Measurements from ENCODE around the gene IRF4.
"Not testable (repeated sequence)": the region's sequence is repeated elsewhere in the genome, so short reads cannot be mapped to it uniquely, and the experiment has no call there.

Gene IRF4

DNA sequence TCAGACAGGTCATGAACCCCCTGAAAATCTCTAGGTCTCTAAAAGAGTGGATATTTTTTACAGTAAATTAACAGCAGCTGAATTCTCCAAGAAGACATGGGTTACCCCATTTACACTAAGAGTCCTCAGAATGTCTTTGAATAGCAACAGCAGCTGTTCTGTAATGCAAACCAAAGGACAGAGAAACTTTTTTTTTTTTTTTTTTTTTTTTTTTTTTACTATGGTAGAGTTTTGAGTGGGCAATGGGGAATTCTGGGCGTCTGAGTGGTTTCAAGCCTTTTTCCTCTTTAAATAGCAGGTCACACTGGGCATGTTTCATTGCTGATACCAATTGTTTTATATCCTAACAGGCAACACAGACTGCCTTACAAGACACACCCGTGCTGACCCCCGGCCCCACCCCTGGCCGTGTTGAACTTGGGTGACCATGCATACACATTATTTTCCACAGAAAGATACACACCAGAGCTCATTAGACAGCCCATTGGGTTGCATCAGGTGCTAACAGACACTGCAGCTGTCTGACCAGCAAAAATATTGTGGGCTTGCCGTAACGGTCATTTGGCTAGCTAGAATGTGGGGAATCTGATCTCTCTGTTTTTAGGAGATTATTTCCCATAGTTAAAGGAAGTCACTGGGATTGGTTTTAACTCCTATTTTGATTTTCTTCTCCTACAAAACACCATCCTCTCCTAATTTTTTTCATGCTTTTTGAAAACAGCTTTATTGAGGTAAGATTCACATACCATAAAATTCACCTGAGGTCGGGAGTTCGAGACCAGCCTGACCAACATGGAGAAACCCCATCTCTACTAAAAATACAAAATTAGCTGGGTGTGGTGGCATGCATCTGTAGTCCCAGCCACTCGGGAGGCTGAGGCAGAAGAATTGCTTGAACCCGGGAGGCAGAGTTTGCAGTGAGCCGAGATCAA lies 26.7 kb upstream of the IRF4 start:
- DNase-seq = peak in 2 of 10 donors; percentile 69 to 72
- intact Hi-C loops (cut with DNase I) = no loop called here

GRCh38 chr6:365835-366234 lies 25.7 kb upstream of the IRF4 start:
- intact Hi-C loops (cut with DNase I) = no loop called here
- DNase-seq = peak in 2 of 10 donors; percentile 52 to 59

DNA sequence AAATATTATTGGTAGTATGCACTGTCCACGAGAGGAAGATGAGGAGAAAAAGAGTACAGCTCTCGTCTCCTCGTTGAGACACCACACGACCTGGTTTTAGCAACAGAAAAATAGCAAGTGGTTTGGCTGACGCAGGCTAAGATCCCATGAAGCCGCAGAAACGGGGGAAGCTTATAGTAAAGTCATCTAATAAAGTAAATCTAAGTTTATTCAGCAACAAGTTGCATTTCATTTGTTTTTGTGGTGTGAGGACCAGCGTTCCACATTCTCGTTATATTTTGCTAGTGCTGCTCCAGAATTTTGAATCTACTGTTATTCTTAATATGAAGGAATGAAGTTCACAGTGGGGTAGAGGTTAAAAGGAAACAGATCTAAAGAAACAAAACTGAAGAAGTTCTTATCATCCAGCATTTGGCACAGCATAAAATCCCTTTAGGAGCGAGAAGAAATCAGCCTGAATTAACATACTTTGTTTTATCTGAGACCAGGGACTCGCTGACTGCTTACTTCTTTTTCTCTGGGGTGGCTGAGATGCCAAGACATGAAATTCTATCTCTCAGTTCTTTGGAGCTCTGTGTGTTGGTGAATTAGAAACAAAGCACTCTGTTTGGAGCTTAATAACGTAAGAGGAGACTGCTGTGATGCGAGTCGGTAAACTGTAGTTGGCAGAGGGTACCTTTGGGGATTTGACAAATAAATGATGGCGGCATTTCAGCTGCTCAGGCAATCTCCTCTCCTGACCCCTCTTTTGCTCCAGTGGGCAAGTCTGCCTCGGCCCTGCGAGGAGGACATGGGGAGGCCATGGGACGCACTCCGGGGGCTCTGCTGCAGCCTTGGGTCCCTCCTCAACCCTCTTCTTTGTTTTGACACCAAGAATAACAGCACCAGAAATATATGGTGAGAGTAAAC lies 24.9 kb upstream of the IRF4 start:
- DNase-seq = peak in 1 of 10 donors; percentile 31
- intact Hi-C loops (cut with DNase I) = no loop called here

GRCh38 chr6:367298-367794 lies 24.2 kb upstream of the IRF4 start:
- intact Hi-C loops (cut with DNase I) = no loop called here
- DNase-seq = no peak

DNA sequence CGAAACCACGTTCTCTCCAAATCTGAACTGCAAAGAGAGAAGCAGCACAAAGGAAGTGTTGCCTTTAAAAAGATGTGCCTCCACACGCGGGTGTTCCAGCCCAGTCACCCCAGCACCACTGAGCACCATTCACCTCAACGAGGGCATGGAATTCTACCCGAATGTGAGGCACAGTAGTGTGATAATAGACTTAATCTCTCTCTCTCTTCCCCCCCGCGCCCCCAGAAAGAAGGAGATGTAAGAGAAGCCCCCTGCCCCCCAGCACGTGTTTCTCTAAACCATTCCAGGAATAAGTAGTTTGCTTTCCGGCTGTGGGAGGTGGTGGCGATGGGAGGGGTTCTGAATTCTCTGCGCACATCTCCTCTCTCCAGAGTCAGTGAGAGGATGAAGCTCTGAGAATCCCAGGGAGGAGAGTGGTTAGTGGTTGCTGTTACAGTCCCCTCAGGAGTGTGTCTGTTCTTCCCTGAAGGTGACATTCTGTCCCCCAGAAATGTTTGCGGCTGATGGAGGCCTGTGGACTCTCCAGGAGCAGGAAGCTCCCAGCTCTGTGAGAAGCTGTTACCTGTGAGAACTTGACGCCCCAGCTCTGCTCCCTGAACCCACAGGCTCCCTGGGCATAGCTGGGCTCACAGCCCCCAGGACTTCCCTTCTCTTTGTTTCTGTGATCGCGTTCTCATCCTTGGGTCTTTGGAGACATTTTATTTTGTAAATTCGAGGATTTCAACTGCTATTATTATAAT lies 23.5 kb upstream of the IRF4 start:
- peak in 1 of 10 donors; percentile 72 for DNase-seq
- intact Hi-C loops (cut with DNase I) = no loop called here

GRCh38 chr6:369559-370431 lies 21.8 kb upstream of the IRF4 start:
- DNase-seq = peak in 2 of 10 donors; percentile 51 to 59
- intact Hi-C loops (cut with DNase I) = no loop called here

DNA sequence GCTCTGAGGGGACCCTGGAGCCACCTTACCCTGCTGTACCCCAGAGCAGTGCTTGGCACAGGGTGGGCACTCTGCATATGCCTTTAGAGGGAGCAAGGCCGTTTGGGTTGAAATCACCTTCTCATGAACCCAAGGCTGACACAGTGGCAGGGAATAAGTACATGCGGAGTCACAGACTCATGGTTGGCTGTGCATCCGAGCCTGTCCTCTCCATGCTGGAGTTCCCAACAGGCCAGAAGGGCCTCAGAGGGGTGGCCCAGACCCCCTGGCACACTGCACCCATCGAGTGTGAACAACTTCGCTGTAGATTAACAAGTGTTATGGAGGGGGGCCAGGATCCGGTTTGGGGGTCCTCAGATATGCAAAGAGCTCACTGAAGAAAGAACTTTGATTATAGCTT lies 21.0 kb upstream of the IRF4 start:
- DNase-seq = peak in 1 of 10 donors; percentile 73
- intact Hi-C loops (cut with DNase I) = no loop called here

GRCh38 chr6:371851-372250 lies 19.7 kb upstream of the IRF4 start:
- DNase-seq = peak in 1 of 10 donors; percentile 39
- intact Hi-C loops (cut with DNase I) = not testable (repeated sequence)

- intact Hi-C loops (cut with DNase I) = no loop called here
- DNase-seq = peak in 3 of 10 donors; percentile 73 to 88 (median 74)
These were observed 19.1 kb upstream of the IRF4 start for GRCh38 chr6:372336-372911.

DNA sequence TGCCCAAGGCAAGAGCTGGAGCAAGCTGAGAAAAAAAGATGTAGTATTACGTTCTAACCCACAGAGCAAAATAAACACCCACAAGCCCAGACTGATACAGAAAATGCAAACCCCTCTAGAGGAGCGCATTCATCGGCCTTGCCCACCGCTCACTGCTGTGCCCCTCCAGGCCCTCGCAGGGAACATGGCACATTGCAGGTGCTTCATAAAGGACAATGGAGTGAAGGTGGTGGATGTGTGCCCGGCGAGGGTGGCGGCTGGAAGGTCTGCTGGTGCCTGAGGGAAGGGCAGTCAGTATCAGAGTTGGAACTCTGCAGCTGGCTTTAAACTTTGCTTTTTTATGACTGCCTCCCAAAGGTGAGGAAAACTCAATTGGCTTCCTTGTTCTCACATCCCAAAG lies 18.5 kb upstream of the IRF4 start:
- intact Hi-C loops (cut with DNase I) = no loop called here
- DNase-seq = no peak

GRCh38 chr6:373773-374724 lies 17.5 kb upstream of the IRF4 start:
- intact Hi-C loops (cut with DNase I) = no loop called here
- DNase-seq = peak in 1 of 10 donors; percentile 85

- intact Hi-C loops (cut with DNase I) = no loop called here
- no peak for DNase-seq
These were observed 16.6 kb upstream of the IRF4 start for GRCh38 chr6:374956-375355.

- intact Hi-C loops (cut with DNase I) = no loop called here
- peak in 2 of 10 donors; percentile 44 to 78 for DNase-seq
These were observed 14.5 kb upstream of the IRF4 start for GRCh38 chr6:376827-377640.

DNA sequence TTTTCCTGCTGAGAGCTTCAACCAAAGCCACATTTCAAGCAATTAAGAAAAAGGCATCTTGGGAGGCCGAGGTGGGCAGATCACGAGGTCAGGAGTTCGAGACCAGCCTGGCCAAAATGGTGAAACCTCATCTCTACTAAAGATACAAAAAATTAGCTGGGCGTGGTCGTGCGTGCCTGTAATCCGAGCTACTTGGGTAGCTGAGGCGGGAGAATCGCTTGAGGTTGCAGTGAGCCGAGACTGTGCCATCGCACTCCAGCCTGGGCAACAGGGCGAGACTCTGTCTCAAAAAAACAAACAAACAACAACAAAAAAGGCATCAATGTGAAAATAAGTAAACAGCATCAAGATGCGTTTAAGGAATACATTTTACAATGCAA lies 13.9 kb upstream of the IRF4 start:
- intact Hi-C loops (cut with DNase I) = not testable (repeated sequence)
- DNase-seq = peak in 2 of 10 donors; percentile 49 to 59

- intact Hi-C loops (cut with DNase I) = no loop called here
- DNase-seq = peak in 1 of 10 donors; percentile 71
These were observed 13.2 kb upstream of the IRF4 start for GRCh38 chr6:378090-378957.

DNA sequence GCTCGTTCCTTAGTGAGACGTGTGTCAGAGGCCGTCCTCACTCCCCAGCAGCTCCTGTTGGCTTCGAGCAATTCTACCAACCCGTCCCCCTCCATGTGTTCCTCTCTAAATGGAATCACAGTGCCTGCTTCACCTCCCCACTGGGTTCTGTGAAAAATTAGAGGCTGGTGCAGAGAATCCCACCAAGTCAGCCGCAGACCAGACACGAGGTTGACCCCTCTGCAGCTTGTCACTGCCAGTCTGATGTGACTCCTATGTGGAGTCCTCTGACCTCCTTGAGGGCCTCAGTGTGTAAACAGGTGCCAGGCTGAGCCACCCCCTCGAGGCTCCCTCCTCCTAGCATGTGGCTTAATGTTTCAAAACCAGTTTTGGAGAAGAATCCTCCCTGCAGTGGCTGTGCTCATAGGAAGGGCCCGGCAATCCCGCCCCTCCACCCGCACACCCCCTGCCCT lies 12.6 kb upstream of the IRF4 start:
- intact Hi-C loops (cut with DNase I) = no loop called here
- DNase-seq = no peak

Data from posterior cingulate gyrus (tissue), 11 donors.